GM21619 (cell line): ENCODE results near the gene GAB2.
A peak's percentile ranks its signal among the peaks of the same experiment; 100 is the strongest.
"Not testable (repeated sequence)": the region's sequence is repeated elsewhere in the genome, so short reads cannot be mapped to it uniquely, and the experiment has no call there.

Experiments used
- ATAC-seq: cut with Tn5 transposase; IDR thresholded peaks from one replicate; pipeline ENCODE4 v1.9.1; 2021; ENCODE audit not compliant: unreplicated experiment

GAB2 gene

GRCh38 chr11:78417175-78417887 is at the start of gene GAB2:
TSS of gene GAB2 (minus strand) at chr11:78417820. CDS start at chr11:78417720, 100 bp downstream.
- peak; percentile 3 for ATAC-seq

- ATAC-seq = no peak
These were observed 49.8 kb upstream of the GAB2 start for GRCh38 chr11:78467370-78467769.

GRCh38 chr11:78465169-78465942 is 47.7 kb upstream of the GAB2 start:
- peak; percentile 99 for ATAC-seq

GRCh38 chr11:78464787-78465168 is 47.2 kb upstream of the GAB2 start:
- not testable (repeated sequence) for ATAC-seq

- no peak for ATAC-seq
These were observed 42.9 kb upstream of the GAB2 start for GRCh38 chr11:78460471-78460870.

GRCh38 chr11:78459738-78460137 is 42.1 kb upstream of the GAB2 start:
- no peak for ATAC-seq

GRCh38 chr11:78457448-78457847 is 39.8 kb upstream of the GAB2 start:
- no peak for ATAC-seq

GRCh38 chr11:78453140-78453935 is 35.7 kb upstream of the GAB2 start:
- ATAC-seq = peak; percentile 48

- no peak for ATAC-seq
These were observed 33.9 kb upstream of the GAB2 start for GRCh38 chr11:78451371-78452150.

GRCh38 chr11:78450866-78451265 is 33.2 kb upstream of the GAB2 start:
- no peak for ATAC-seq

GRCh38 chr11:78449866-78450265 is 32.2 kb upstream of the GAB2 start:
- no peak for ATAC-seq

- ATAC-seq = no peak
These were observed 28.6 kb upstream of the GAB2 start for GRCh38 chr11:78446210-78446609.

- no peak for ATAC-seq
These were observed 27.1 kb upstream of the GAB2 start for GRCh38 chr11:78444726-78445125.

GRCh38 chr11:78441956-78442355 is 24.3 kb upstream of the GAB2 start:
- ATAC-seq = no peak

- ATAC-seq = peak; percentile 73
These were observed 20.8 kb upstream of the GAB2 start for GRCh38 chr11:78438298-78438975.

GRCh38 chr11:78432956-78433355 is 15.3 kb upstream of the GAB2 start:
- no peak for ATAC-seq

- no peak for ATAC-seq
These were observed 14.5 kb upstream of the GAB2 start for GRCh38 chr11:78432058-78432515.

- peak; percentile 32 for ATAC-seq
These were observed 12.0 kb upstream of the GAB2 start for GRCh38 chr11:78429660-78430059.

- no peak for ATAC-seq
These were observed 11.6 kb upstream of the GAB2 start for GRCh38 chr11:78429209-78429608.

GRCh38 chr11:78428773-78429172 is 11.2 kb upstream of the GAB2 start:
- ATAC-seq = no peak
